H1 (cell line): Measurements from ENCODE around the gene MAP3K14. TPM values are rescaled to one million over a fixed set of nuclear protein-coding genes. Genes with fewer than 3 reads are reported as not detected.

Source experiments
- BRCA1 ChIP-seq: IDR thresholded peaks from 2 replicates; pipeline ENCODE4 v1.6.1; 2012; ENCODE audit warnings: low read depth, low read length, improper control_type of control experiment
- CBX5 ChIP-seq: fragments of 300-800, 300-1000 bp; sonication (generic); IDR thresholded peaks from 2 replicates; pipeline ENCODE4 v1.7.1; 2016; ENCODE audit warnings: antibody characterized with exemption, low read length, low read depth
- CHD1 ChIP-seq: IDR thresholded peaks from 2 replicates; pipeline ENCODE4 v1.6.1; 2012; ENCODE audit warnings: low read depth, low read length, improper control_type of control experiment
- EP300 ChIP-seq, 2 experiments: IDR thresholded peaks; 1 replicate in 1 of 2; 2 replicates in 1 of 2; pipeline ENCODE4 v1.6.1; 2011 to 2012; ENCODE audit warnings: low read depth in 2 of 2, low read length in 2 of 2, mild to moderate bottlenecking in 2 of 2, borderline replicate concordance in 1 of 2, inconsistent platforms in 1 of 2, moderate library complexity in 1 of 2
- JUND ChIP-seq: IDR thresholded peaks from 2 replicates; pipeline ENCODE4 v1.6.1; 2011; ENCODE audit warnings: mild to moderate bottlenecking, improper control_type of control experiment, low read length
- KDM1A ChIP-seq: fragments of 200-600, 300-600 bp; sonication (generic); IDR thresholded peaks from 2 replicates; pipeline ENCODE4 v1.7.1; 2016; ENCODE audit warnings: mild to moderate bottlenecking, low read length, borderline replicate concordance
- POLR2A ChIP-seq, 2 experiments: IDR thresholded peaks; 1 replicate in 1 of 2; 2 replicates in 1 of 2; pipeline ENCODE4 v1.6.1; 2011; ENCODE audit warnings: low read depth in 2 of 2, low read length in 2 of 2, mild to moderate bottlenecking in 2 of 2; ENCODE audit errors: control extremely low read depth in 1 of 2
- RXRA ChIP-seq: IDR thresholded peaks from 2 replicates; pipeline ENCODE4 v1.6.1; 2011; ENCODE audit warnings: low read depth, mild to moderate bottlenecking, low read length, moderate library complexity; ENCODE audit not compliant: insufficient read depth
- SIRT6 ChIP-seq: IDR thresholded peaks from one replicate; pipeline ENCODE4 v1.7.1; 2012; ENCODE audit warnings: low read length, inconsistent platforms
- TAF1 ChIP-seq: IDR thresholded peaks from 2 replicates; pipeline ENCODE4 v1.6.1; 2011; ENCODE audit warnings: mild to moderate bottlenecking, low read depth, low read length
- TAF7 ChIP-seq: optimal IDR thresholded peaks from 2 replicates; pipeline ENCODE3; 2011; ENCODE audit warnings: low read depth, mild to moderate bottlenecking, inconsistent platforms, low read length, moderate library complexity, borderline replicate concordance
- TCF12 ChIP-seq: IDR thresholded peaks from 2 replicates; pipeline ENCODE4 v1.6.1; 2011; ENCODE audit warnings: low read depth, mild to moderate bottlenecking, low read length
- polyA plus RNA-seq, 7 experiments: library from polyadenylated mRNA; depleted of rRNA in 3 of 7; stranded (reverse) in 5 of 7; unstranded in 2 of 7; fragments of >200 nt in 5 of 7; fragments of 200-250 nt in 2 of 7; gene quantifications; 1 replicate in 5 of 7; 2 replicates in 1 of 7; 4 replicates in 1 of 7; pipeline versions ENCODE4 v1.2.1 to v1.2.3, GENCODE V29; 2011 to 2013; ENCODE audit warnings: missing spikeins in 2 of 7, mixed read lengths in 2 of 7
- total RNA-seq: library from RNA; stranded (reverse); fragmentation: NEBNext Ultra II Directional; extraction: Animal tissue kit (Norgen Biotek cat#: 25700); gene quantifications from 2 replicates; pipeline ENCODE4 v1.2.1, GENCODE V29; 2021
- TF ChIP-seq, protein P1 (sequence below): fragments of 300-600 bp; sonication (generic); IDR thresholded peaks from 2 replicates; pipeline ENCODE4 v1.7.1; 2012; ENCODE audit warnings: low read length, moderate library complexity, mild to moderate bottlenecking, inconsistent platforms; ENCODE audit not compliant: insufficient replicate concordance

The MAP3K14 gene
- total and polyA plus RNA-seq, 2 of the 8 experiments (the other 6 are each of a cell fraction or from before 2014, with no cell fraction given), result 5.2 to 6.1 TPM

DNA sequence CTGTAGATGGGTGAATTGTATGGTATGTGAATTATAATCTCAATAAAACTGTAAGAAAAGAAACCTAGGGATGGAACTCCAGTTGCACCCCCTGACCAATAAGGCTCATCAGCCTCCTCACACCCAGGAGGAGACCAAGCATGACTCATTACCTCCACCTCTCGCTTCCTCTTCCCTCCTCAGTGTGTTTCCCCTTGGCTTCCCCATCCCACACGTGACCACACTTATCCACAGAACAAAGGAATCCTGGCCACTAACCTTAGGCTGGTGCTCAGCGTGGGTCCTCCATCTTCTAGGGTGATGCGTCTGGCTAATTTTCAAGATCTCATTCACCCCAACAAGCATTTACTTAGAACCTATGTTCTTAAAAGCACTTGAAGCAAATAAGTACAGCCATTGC, 36.2 kb upstream of the MAP3K14 start (continued):
- TF ChIP-seq, protein P1, sequence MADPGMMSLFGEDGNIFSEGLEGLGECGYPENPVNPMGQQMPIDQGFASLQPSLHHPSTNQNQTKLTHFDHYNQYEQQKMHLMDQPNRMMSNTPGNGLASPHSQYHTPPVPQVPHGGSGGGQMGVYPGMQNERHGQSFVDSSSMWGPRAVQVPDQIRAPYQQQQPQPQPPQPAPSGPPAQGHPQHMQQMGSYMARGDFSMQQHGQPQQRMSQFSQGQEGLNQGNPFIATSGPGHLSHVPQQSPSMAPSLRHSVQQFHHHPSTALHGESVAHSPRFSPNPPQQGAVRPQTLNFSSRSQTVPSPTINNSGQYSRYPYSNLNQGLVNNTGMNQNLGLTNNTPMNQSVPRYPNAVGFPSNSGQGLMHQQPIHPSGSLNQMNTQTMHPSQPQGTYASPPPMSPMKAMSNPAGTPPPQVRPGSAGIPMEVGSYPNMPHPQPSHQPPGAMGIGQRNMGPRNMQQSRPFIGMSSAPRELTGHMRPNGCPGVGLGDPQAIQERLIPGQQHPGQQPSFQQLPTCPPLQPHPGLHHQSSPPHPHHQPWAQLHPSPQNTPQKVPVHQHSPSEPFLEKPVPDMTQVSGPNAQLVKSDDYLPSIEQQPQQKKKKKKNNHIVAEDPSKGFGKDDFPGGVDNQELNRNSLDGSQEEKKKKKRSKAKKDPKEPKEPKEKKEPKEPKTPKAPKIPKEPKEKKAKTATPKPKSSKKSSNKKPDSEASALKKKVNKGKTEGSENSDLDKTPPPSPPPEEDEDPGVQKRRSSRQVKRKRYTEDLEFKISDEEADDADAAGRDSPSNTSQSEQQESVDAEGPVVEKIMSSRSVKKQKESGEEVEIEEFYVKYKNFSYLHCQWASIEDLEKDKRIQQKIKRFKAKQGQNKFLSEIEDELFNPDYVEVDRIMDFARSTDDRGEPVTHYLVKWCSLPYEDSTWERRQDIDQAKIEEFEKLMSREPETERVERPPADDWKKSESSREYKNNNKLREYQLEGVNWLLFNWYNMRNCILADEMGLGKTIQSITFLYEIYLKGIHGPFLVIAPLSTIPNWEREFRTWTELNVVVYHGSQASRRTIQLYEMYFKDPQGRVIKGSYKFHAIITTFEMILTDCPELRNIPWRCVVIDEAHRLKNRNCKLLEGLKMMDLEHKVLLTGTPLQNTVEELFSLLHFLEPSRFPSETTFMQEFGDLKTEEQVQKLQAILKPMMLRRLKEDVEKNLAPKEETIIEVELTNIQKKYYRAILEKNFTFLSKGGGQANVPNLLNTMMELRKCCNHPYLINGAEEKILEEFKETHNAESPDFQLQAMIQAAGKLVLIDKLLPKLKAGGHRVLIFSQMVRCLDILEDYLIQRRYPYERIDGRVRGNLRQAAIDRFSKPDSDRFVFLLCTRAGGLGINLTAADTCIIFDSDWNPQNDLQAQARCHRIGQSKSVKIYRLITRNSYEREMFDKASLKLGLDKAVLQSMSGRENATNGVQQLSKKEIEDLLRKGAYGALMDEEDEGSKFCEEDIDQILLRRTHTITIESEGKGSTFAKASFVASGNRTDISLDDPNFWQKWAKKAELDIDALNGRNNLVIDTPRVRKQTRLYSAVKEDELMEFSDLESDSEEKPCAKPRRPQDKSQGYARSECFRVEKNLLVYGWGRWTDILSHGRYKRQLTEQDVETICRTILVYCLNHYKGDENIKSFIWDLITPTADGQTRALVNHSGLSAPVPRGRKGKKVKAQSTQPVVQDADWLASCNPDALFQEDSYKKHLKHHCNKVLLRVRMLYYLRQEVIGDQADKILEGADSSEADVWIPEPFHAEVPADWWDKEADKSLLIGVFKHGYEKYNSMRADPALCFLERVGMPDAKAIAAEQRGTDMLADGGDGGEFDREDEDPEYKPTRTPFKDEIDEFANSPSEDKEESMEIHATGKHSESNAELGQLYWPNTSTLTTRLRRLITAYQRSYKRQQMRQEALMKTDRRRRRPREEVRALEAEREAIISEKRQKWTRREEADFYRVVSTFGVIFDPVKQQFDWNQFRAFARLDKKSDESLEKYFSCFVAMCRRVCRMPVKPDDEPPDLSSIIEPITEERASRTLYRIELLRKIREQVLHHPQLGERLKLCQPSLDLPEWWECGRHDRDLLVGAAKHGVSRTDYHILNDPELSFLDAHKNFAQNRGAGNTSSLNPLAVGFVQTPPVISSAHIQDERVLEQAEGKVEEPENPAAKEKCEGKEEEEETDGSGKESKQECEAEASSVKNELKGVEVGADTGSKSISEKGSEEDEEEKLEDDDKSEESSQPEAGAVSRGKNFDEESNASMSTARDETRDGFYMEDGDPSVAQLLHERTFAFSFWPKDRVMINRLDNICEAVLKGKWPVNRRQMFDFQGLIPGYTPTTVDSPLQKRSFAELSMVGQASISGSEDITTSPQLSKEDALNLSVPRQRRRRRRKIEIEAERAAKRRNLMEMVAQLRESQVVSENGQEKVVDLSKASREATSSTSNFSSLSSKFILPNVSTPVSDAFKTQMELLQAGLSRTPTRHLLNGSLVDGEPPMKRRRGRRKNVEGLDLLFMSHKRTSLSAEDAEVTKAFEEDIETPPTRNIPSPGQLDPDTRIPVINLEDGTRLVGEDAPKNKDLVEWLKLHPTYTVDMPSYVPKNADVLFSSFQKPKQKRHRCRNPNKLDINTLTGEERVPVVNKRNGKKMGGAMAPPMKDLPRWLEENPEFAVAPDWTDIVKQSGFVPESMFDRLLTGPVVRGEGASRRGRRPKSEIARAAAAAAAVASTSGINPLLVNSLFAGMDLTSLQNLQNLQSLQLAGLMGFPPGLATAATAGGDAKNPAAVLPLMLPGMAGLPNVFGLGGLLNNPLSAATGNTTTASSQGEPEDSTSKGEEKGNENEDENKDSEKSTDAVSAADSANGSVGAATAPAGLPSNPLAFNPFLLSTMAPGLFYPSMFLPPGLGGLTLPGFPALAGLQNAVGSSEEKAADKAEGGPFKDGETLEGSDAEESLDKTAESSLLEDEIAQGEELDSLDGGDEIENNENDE, result no peak
- TF ChIP-seq JUND (no peak), RXRA (no peak), CBX5 (no peak), POLR2A (IDR thresholded peaks at IDR 0.05; ENCODE audit: control extremely low read depth in 1 of 2, low read depth in 2 of 2, low read length in 2 of 2) (no peak), TAF7 (no peak), TAF1 (no peak), SIRT6 (no peak), EP300 (IDR thresholded peaks at IDR 0.05; ENCODE audit: borderline replicate concordance in 1 of 2, low read depth in 2 of 2, low read length in 2 of 2) (no peak), CHD1 (no peak), KDM1A (no peak), TCF12 (no peak), BRCA1 (no peak)
